ENCODE data around the gene TM4SF1.
"Not testable (repeated sequence)": the region's sequence is repeated elsewhere in the genome, so short reads cannot be mapped to it uniquely, and the experiment has no call there.

The TM4SF1 gene

DNA sequence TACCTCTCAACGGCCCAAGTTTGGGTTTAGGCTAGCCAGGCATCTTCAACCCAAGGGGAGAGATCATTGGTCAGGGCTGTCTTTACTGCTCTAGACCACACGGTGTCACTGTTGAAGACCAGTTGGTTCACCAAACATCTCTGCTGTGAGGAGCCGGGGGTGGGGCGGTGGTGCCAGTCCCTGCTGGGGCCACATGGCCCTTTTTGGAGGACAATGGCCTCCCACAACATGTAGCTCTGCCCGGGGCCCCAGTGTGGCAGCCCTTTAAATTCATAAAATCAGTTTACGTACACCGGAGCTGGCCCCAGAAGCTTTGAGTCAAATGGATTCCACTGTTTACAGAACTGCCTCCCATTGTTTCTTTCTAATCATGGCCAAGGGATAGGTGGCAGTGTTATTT lies 24.9 kb downstream of the TM4SF1 start:
- DNase-seq = peak in 27 of 56 donors; percentile 2 to 43 (median 12)

- no peak for DNase-seq
Measured at GRCh38 chr3:149343951-149344350, 33.5 kb downstream of the TM4SF1 start.

GRCh38 chr3:149342413-149343380 lies 34.8 kb downstream of the TM4SF1 start:
- no peak for DNase-seq

DNA sequence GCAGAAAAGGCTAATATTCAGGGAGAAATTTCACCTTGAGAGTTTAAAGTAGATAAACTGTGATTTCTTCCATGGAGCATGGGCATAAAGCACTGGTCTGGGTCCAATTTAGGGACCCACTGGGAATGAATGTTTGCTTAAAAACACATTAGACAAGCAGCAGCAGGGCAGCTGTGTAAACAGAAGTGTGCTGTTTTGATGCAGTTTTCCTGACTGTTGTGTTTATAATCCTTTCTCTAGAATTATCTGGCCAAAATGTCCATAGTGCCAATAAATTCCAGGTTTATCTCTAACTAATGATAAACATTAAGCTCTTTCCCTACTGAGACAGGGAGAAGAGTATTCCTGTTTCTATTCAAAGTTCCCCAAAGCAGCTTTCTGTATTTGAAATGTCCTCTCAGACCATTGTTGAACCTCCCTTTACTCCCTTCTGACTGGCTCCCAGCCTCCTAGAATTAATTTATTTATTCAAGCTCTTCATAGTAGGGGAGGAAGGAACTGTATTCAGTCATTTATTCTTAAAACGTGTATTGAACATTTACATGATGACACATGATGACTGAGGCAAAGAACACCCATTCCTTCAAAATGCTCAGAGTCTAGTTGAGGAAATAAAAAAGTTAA lies 37.0 kb downstream of the TM4SF1 start:
- no peak for DNase-seq

DNA sequence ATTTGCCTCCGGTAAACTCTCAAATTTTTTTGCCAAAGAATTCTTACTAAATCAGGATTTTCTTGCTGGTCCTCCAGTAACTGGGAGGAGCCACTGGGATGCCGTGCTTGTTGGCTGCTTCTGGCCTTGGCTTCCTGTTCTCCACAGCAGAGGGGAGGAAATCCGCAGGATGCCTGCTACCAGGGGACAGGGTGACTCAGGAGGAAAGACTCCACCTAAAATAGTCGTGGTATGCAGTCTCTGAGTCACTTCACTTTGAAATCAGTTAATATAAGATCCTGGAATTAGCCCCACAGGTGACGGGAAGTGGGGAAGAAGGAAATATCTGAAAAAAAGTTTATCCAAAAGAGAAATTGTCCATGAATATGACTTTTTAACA lies 37.5 kb downstream of the TM4SF1 start:
- no peak for DNase-seq

GRCh38 chr3:149337486-149337885 lies 40.0 kb downstream of the TM4SF1 start:
- DNase-seq = not testable (repeated sequence)

DNA sequence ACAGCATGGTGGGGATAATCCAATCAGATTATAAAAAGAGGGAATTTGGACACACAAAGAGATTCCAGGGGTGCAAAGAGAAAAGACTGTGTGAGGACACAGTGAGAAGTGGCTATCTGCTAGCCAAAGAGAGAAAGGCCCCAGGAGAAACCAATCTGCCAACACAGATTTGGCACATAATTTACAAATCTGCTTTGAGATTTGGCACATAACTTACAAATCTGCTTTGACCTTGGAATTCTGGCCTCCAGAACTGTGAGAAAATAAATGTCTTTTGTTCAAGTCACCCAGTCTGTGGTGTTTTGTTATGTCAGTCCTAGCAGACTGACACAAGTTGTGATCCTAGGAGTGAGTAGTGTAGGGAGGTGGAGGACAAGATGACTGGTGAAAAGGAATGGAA lies 40.5 kb downstream of the TM4SF1 start:
- no peak for DNase-seq

- DNase-seq = peak in 3 of 56 donors; percentile 2 to 12 (median 11)
Measured at GRCh38 chr3:149333176-149333859, 44.1 kb downstream of the TM4SF1 start, which contains the start of gene TM4SF18. Gene TM4SF18 (minus strand): TSS chr3:149333636. CDS start chr3:149333382, 254 bp downstream.

GRCh38 chr3:149332771-149333170 lies 44.7 kb downstream of the TM4SF1 start:
- no peak for DNase-seq

- no peak for DNase-seq
Measured at GRCh38 chr3:149332227-149332765, 45.2 kb downstream of the TM4SF1 start.

DNA sequence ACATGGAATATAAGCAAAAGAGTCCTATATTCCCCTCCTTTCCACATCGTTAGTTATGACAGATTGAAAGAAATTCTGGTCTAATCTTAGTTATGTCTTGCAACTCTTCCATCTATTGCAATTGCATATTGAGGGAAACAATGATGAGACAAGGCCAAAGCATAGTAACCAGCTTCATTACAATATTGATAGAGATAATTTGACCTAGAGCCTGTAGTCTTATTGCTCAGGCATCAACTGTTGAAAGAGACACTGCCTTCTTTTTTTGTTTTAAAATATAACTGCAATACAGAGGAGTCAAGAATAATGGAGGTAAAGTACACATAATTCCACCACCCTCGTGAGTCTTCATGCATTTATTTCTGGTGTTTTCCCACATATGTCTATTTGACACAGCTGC lies 46.1 kb downstream of the TM4SF1 start:
- DNase-seq = no peak

DNA sequence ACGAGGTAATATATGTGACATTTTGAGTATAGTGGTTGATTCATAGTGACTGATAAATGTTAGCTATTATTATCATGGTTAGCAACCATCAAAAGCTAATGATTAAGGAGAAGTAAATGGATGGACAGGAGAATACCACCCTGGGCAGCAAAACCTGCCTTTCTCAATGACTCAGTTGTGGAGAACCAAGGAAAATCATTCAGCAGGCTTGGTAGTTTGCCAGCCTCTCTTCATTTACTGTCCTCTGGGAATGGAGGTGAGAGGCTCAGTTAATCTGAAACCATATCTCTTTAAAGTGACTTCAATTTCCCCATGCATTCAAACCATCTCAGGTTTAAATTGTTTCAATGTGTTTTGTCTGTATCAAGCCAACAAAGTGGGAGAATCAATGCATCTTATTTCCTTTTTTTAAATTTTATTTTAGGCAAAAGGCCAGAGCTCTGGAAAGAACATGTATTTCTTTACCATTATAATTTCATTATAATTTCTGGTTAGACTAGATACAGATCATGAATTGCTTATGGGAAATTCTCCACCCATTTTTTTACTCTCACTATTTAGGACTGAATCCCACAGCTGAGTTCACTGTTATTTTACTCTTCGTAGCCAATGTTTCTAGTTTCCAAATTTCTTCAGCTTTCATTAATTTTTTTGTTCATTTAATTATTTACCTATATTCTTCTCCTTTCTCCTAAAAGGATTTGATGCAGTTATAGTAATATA lies 46.7 kb downstream of the TM4SF1 start:
- no peak for DNase-seq

- no peak for DNase-seq
Measured at GRCh38 chr3:149327156-149327555, 50.3 kb downstream of the TM4SF1 start.

DNA sequence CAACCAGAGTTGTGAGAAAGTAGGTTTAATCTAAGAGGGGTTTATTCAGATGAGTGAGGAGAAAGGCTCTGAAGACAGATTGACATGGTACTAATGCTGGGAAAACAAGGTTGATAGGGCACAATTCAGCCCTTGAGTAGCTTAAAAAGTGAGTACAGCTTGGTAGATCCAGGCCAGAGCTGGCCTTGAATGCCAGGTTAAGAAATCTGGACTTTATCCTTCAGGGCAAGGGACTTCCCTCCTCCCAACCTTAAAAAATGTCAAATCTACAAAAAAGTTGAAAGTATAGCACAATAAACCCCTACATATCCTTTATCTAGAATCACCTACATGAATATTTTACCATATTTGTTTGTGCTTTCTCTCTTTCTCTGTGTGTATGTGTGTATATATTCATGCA lies 51.9 kb downstream of the TM4SF1 start:
- DNase-seq = no peak

DNA sequence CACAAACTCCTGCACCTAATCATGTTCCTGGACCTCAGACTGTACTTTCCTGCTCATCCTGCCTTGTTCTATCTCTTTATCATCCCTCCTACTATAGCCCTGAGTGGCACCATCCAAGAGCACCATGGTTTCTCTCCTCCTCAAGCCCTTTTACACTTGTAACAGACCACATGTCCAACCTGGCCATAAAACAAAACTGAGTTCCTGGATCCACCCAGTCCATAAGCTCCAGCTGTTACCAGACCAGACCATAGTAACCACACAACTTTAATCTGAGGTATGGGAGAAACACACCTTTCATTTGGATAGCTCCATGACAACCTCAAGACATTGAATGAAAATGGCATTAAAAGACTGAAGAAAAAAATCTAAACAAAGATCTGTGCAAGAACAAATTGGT lies 53.1 kb downstream of the TM4SF1 start:
- no peak for DNase-seq

GRCh38 chr3:149321640-149322039 lies 55.8 kb downstream of the TM4SF1 start:
- no peak for DNase-seq

DNA sequence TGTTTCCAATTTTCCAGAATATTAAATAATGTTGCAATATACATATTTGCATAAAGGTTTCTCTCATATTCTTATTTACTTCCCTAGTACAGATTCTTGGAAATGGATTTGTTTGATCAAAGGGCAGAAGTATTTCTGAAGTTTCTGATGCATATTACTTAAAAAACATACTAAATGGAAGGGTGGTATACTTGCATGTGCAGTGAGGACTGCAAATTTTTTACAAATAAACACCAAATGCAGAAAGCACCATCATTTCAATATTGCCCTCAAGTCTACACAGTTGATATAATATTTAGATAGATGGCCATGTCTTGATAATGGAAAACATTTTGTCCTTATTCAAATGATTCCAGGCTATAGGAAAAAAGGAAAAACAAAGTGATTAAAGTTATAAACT lies 56.3 kb downstream of the TM4SF1 start:
- DNase-seq = no peak

DNA sequence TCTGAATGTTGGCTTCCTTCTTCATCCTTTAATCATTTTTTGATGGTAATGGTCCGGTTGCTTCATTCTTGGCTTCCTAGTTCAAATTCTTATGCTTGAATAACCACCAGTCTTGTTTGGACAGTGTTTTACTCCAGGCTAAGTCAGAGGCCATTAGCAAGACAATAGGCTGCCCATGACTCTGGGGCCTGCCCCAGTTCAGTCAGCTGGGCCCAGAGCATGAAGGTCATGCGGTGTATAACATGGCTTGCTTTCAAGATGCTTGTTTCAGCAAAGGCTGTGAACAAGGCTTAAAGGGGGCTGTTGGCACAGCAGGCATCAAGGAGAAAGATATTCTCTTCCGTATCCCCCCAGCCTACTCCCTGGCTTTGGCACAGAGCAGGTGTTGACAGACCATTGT lies 57.7 kb downstream of the TM4SF1 start:
- DNase-seq = no peak

Data from amygdala (tissue), 56 donors.